HUES6 (cell line): ENCODE data around the gene CPZ.

Source experiments
- H3K27ac ChIP-seq: 2 replicates; pipeline ENCODE4 v1.7.0; 2013; ENCODE audit warnings: low read depth, mild to moderate bottlenecking, low read length, inconsistent platforms
- H3K27me3 ChIP-seq: 2 replicates; pipeline ENCODE4 v1.6.1; 2013; ENCODE audit warnings: low read length; ENCODE audit not compliant: control insufficient read depth, insufficient read depth
- H3K36me3 ChIP-seq: 2 replicates; pipeline ENCODE4 v1.6.1; 2013; ENCODE audit warnings: low read length; ENCODE audit not compliant: control insufficient read depth, insufficient read depth
- H3K4me1 ChIP-seq: 2 replicates; pipeline ENCODE4 v1.6.1; 2013; ENCODE audit warnings: low read length; ENCODE audit not compliant: control insufficient read depth, insufficient read depth
- H3K4me3 ChIP-seq: 2 replicates; pipeline ENCODE4 v1.5.1; 2013; ENCODE audit warnings: low read depth, low read length
- H3K9ac ChIP-seq: one replicate; pipeline ENCODE4 v1.6.1; 2013; ENCODE audit warnings: mild to moderate bottlenecking, low read length
- H3K9me3 ChIP-seq: 2 replicates; pipeline ENCODE4 v1.6.1; 2013; ENCODE audit warnings: low read depth, low read length; ENCODE audit not compliant: control insufficient read depth, insufficient read depth

Gene CPZ

DNA sequence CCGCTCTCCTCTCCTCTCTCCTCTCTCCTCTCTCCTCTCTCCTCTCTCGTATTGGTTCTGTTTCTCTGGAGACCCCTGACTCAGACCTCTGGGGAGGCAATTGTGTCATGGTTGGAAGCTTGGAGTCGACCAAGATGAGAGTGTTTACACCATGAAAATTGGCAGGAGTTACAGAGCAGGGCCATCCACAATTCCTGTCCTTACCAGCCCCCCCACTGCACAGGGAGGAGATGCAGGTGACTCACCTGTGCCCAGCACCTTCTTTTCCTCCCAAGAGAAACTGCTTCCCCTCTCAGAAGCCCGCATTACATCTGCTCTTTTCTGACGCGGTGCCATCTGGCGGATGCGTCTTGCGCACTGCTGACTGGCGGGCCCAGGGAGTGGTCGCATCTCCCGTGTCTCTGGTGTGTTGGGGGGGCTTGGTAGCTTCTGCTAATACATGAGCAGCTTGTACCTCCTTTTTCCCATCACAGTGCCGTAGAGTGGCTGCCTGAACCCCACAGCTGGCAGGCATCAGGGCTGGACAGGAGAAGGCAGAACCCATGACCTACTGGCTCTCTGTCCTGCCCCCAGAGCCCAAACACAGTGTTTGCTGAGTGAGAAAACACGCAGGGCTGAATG lies 43.7 kb upstream of the CPZ start:
- no peaks in the 10 kb centered on the region for H3K36me3 ChIP-seq
- H3K4me1 ChIP-seq, result peaks cover 9% of the 10 kb centered on the region; the same call in 1 of the 2 replicates
- H3K27ac ChIP-seq, result no peak overlapping the region
- no peak overlapping the region for H3K4me3 ChIP-seq
- no peak overlapping the region for H3K9ac ChIP-seq
- no peaks in the 10 kb centered on the region for H3K9me3 ChIP-seq
- no peaks in the 10 kb centered on the region; the same call in 1 of the 2 replicates for H3K27me3 ChIP-seq

DNA sequence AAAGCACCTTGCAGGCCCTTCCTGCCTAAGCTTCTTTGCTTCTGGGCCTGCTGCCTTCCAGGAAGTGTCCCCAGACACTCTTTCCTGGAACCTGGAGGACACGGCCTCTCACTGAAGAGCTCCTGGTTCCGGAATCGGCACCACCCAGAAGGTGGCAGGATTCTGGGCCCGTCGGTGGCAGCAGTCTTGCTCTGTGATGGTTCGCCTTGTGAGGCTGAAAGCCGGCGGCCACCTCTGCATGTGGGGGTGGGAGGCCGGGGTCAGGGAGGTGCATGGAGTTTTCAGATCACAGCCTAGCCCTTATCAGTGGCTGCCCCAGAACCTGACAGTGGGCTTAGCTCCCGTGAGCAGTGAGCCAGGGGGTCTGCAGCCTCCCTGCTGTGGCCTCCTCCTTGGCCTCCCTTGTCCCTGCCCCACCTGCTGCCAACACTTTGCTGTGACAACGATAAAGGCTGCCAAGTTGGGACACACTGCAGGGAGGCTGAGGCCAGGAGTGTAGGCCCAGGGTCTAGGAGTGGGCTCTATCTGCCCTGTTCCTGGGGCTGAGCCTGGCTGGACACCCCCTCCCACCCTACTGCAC lies 43.1 kb upstream of the CPZ start:
- Histone ChIP-seq H3K27ac (no peak overlapping the region), H3K4me1 (peaks cover 9% of the 10 kb centered on the region; the same call in 1 of the 2 replicates), H3K27me3 (no peaks in the 10 kb centered on the region; the same call in 1 of the 2 replicates), H3K9ac (no peak overlapping the region), H3K9me3 (no peaks in the 10 kb centered on the region), H3K36me3 (no peaks in the 10 kb centered on the region), H3K4me3 (no peak overlapping the region)

DNA sequence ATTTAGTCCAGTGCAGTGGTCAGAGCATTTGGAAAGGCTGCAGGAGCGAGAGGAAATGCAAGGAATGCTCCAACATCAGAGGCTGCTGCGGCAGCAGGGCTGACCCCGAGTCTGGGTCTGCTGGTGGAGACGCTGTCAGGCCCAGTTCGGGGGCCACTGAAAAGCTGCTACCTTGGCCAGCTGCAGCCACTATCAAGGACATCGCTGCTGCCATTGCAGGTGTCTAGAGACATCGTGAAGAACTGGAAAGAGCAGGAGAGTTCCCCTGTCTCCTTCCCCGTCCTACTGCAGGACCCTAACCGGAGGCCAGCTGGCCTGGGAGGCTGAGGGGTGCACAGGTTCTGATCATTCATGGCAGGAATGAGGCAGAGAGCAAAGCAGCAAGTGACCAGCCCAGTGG lies 41.9 kb upstream of the CPZ start:
- no peaks in the 10 kb centered on the region for H3K36me3 ChIP-seq
- no peaks in the 10 kb centered on the region; the same call in 1 of the 2 replicates for H3K27me3 ChIP-seq
- no peak overlapping the region for H3K9ac ChIP-seq
- no peak overlapping the region for H3K4me3 ChIP-seq
- H3K9me3 ChIP-seq, result no peaks in the 10 kb centered on the region
- H3K4me1 ChIP-seq, result peaks cover 1% of the 10 kb centered on the region; the same call in 1 of the 2 replicates
- no peak overlapping the region for H3K27ac ChIP-seq

DNA sequence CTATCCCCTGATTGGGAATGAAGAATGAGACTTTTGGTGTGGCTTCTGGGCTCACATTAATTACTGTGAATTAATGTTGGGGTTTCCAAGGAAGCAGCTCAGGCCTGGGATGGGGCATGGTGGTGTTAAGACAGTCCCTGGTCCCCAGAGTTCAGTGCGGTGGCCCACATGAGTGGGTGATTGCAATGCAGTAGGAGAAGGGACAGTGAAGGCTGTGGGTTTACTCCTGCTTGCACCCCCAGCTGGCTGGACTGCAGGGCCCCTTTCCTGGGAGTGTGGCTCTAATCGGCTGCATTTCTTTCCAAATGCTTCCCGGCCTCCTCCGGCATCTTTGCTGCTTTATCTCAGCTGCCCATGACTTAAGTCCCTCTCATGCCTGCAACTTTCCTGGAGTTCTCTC lies 40.5 kb upstream of the CPZ start:
- Histone ChIP-seq H3K4me3 (no peak overlapping the region), H3K27me3 (no peaks in the 10 kb centered on the region), H3K4me1 (no peaks in the 10 kb centered on the region; the same call in 1 of the 2 replicates), H3K36me3 (no peaks in the 10 kb centered on the region), H3K27ac (no peak overlapping the region), H3K9ac (no peak overlapping the region), H3K9me3 (no peaks in the 10 kb centered on the region)

GRCh38 chr4:8552581-8553205 lies 39.9 kb upstream of the CPZ start:
- no peaks in the 10 kb centered on the region for H3K27me3 ChIP-seq
- H3K4me3 ChIP-seq, result no peak overlapping the region
- H3K4me1 ChIP-seq, result no peaks in the 10 kb centered on the region; the same call in 1 of the 2 replicates
- no peak overlapping the region for H3K27ac ChIP-seq
- no peaks in the 10 kb centered on the region for H3K9me3 ChIP-seq
- no peaks in the 10 kb centered on the region for H3K36me3 ChIP-seq
- no peak overlapping the region for H3K9ac ChIP-seq

DNA sequence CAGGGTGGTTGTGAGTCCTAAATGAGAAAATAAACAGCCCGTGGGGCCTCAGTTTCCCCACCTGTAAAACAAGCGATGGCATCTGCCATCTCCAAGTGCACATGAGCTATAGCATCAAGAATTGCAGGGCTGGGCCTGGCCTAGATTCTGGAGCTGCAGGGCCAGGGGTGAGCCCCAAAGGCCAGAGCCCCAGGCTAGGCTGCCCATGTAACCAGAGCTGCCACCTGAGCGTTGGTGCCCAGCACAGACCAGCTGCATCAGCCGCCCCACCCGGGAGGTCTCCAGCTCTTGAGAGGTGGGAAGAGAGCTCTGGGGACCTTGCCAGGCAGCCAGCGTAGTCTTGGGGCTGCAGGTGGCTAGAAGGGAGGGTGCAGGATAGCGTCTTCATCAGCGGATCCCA lies 39.3 kb upstream of the CPZ start:
- Histone ChIP-seq H3K36me3 (no peaks in the 10 kb centered on the region), H3K4me1 (no peaks in the 10 kb centered on the region; the same call in 1 of the 2 replicates), H3K27me3 (no peaks in the 10 kb centered on the region), H3K27ac (no peak overlapping the region), H3K4me3 (no peak overlapping the region), H3K9ac (no peak overlapping the region), H3K9me3 (no peaks in the 10 kb centered on the region)

GRCh38 chr4:8553991-8554405 lies 38.6 kb upstream of the CPZ start:
- H3K27me3 ChIP-seq, result no peaks in the 10 kb centered on the region
- H3K36me3 ChIP-seq, result no peaks in the 10 kb centered on the region
- no peaks in the 10 kb centered on the region for H3K9me3 ChIP-seq
- no peak overlapping the region for H3K27ac ChIP-seq
- no peak overlapping the region for H3K9ac ChIP-seq
- H3K4me1 ChIP-seq, result no peaks in the 10 kb centered on the region; the same call in 1 of the 2 replicates
- H3K4me3 ChIP-seq, result no peak overlapping the region

GRCh38 chr4:8554555-8555100 lies 37.9 kb upstream of the CPZ start:
- H3K9me3 ChIP-seq, result no peaks in the 10 kb centered on the region
- H3K4me3 ChIP-seq, result no peak overlapping the region
- no peaks in the 10 kb centered on the region for H3K27me3 ChIP-seq
- no peak overlapping the region for H3K27ac ChIP-seq
- no peak overlapping the region for H3K9ac ChIP-seq
- H3K36me3 ChIP-seq, result no peaks in the 10 kb centered on the region
- H3K4me1 ChIP-seq, result no peaks in the 10 kb centered on the region; the same call in 1 of the 2 replicates

DNA sequence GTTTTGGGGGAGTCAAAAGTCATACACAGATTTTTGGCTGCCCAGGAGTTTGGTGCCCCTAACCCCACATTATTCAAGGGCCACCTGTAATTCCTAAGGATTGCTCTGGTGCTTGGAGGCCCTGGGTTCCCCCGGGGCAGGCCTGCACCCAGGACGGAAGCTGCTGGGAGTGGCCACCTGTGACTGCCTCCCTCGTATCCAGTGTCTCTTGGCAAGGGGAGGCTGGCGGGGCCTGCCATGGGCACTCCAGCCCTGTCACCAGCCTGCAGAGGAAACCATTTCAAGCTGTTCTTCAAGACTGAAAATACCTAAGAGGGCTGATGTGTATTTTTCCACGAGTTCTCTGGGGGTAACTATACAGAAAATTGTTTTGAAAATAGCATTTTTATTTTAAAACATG lies 36.8 kb upstream of the CPZ start:
- peaks cover 9% of the 10 kb centered on the region; the same call in 1 of the 2 replicates for H3K4me1 ChIP-seq
- no peak overlapping the region for H3K27ac ChIP-seq
- no peaks in the 10 kb centered on the region for H3K27me3 ChIP-seq
- no peaks in the 10 kb centered on the region for H3K9me3 ChIP-seq
- H3K9ac ChIP-seq, result no peak overlapping the region
- no peak overlapping the region for H3K4me3 ChIP-seq
- no peaks in the 10 kb centered on the region for H3K36me3 ChIP-seq

DNA sequence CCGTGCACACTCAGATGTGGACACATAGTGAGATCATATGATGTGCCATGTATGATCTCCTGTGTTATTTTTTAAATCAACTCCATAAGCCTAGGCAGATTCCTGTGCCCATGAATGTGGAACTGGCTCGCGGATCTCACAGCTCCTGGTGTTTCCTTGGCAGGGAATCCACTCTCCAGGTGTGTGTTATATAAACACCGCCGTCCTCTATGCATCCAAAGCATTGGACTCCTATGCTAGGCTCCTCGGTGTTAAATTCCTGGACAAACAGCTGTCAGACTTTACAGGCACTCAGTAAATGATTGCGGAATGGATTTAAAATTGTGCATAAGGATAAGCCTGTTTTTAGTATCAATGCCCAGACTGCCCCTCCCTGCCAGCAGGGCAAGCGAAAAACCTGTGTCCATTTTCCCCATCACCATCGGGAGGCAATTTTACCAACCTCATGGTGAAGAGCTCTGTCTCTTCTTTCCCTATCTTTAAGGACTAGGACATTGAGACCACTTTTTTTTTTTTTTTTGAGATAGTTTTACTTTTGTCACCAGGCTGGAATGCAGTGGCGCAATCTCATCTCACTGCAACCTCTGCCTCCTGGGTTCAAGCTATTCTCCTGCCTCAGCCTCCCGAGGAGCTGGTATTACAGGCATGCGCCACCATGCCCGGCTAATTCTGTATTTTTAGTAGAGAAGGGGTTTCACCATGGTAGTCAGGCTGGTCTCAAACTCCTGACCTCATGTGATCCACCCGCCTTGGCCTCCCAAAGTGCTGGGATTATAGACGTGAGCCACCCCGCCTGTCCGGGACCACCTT lies 36.0 kb upstream of the CPZ start:
- Histone ChIP-seq H3K4me3 (no peak overlapping the region), H3K36me3 (no peaks in the 10 kb centered on the region), H3K9me3 (no peaks in the 10 kb centered on the region), H3K9ac (no peak overlapping the region), H3K27ac (no peak overlapping the region), H3K27me3 (no peaks in the 10 kb centered on the region), H3K4me1 (peaks cover 14% of the 10 kb centered on the region; the same call in 1 of the 2 replicates)
